GM21717 (cell line): ENCODE data around the gene SCFD2.
A peak's percentile ranks its signal among the peaks of the same experiment; 100 is the strongest.

Source experiments
- ATAC-seq: cut with Tn5 transposase; IDR thresholded peaks from one replicate; pipeline ENCODE4 v1.9.1; 2021; ENCODE audit warnings: mild to moderate bottlenecking, moderate library complexity; ENCODE audit not compliant: unreplicated experiment

SCFD2 gene

GRCh38 chr4:53118676-53119075, 247.2 kb downstream of the SCFD2 start:
- ATAC-seq, result no peak

GRCh38 chr4:53116954-53117353, 248.9 kb downstream of the SCFD2 start:
- ATAC-seq, result no peak

GRCh38 chr4:53113431-53114225, 252.2 kb downstream of the SCFD2 start:
- no peak for ATAC-seq

GRCh38 chr4:53105313-53105712, 260.5 kb downstream of the SCFD2 start:
- ATAC-seq, result no peak

GRCh38 chr4:53103481-53103880, 262.4 kb downstream of the SCFD2 start:
- ATAC-seq, result no peak

GRCh38 chr4:53101191-53101581, 264.7 kb downstream of the SCFD2 start:
- no peak for ATAC-seq

GRCh38 chr4:53100501-53101190, 265.2 kb downstream of the SCFD2 start:
- ATAC-seq, result no peak

GRCh38 chr4:53098681-53099121, 267.2 kb downstream of the SCFD2 start:
- ATAC-seq, result no peak

- ATAC-seq, result no peak
Observed at GRCh38 chr4:53094040-53094439, 271.8 kb downstream of the SCFD2 start.

- ATAC-seq, result no peak
Observed at GRCh38 chr4:53089936-53090729, 275.7 kb downstream of the SCFD2 start.

GRCh38 chr4:53088152-53088551, 277.7 kb downstream of the SCFD2 start:
- ATAC-seq, result no peak

- no peak for ATAC-seq
Observed at GRCh38 chr4:53076374-53076958, 289.4 kb downstream of the SCFD2 start.

GRCh38 chr4:53075162-53075785, 290.6 kb downstream of the SCFD2 start:
- ATAC-seq, result peak; percentile 47

GRCh38 chr4:53068755-53069330, 297.0 kb downstream of the SCFD2 start:
- no peak for ATAC-seq

- no peak for ATAC-seq
Observed at GRCh38 chr4:53067125-53067802, 298.6 kb downstream of the SCFD2 start.

GRCh38 chr4:53066155-53066554, 299.7 kb downstream of the SCFD2 start:
- no peak for ATAC-seq

- ATAC-seq, result no peak
Observed at GRCh38 chr4:53064609-53065008, 301.3 kb downstream of the SCFD2 start.

GRCh38 chr4:53061091-53061850, 304.6 kb downstream of the SCFD2 start:
- no peak for ATAC-seq

- peak; percentile 69 for ATAC-seq
Observed at GRCh38 chr4:53060278-53060677, 305.6 kb downstream of the SCFD2 start.
